ENCODE measurements around the gene PRR9. TPM values are rescaled to one million over a fixed set of nuclear protein-coding genes. Genes with fewer than 3 reads are reported as not detected.

PRR9 gene
- total RNA-seq, 2 experiments from 2014 or later, result not detected

DNA sequence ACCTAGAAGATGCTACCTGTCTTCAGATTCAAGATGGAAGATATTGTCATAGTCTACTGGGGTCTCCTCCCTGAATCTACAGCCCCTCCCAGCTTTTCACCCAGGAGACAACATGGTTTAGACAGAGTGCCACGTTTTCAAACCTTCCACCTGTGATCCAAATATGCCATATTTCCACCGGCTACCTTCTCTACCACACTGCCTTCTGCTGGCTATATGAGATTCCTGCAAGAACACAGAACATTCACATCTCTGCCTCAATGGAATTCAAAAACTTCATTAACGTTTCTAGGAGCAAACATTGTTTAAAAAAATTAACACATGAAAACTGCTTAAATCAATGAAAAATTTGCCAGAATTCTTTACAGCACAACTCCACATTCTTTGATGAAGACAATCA, 27.0 kb upstream of the PRR9 start:
- H3K4me2 ChIP-seq (ENCODE audit: low read length), result no peak overlapping the region
- intact Hi-C loops (cut with micrococcal nuclease; ENCODE audit: unreplicated experiment), result no loop called here
- H3K36me3 ChIP-seq (ENCODE audit: insufficient read depth, low read length), result no peaks in the 10 kb centered on the region
- no peaks in the 10 kb centered on the region for H4K20me1 ChIP-seq (ENCODE audit: insufficient read depth, low read length)
- no peaks in the 10 kb centered on the region for H3K4me1 ChIP-seq (ENCODE audit: insufficient read depth, low read length, poor library complexity, severe bottlenecking)
- BruUV-seq (replicated peaks), result no TSS peak
- H3K79me2 ChIP-seq (ENCODE audit: insufficient read depth, low read depth, low read length), result no peaks in the 10 kb centered on the region
- H3K9me2 ChIP-seq (ENCODE audit: insufficient read depth, low read length), result no peaks in the 10 kb centered on the region
- no peaks in the 10 kb centered on the region for H3K9me3 ChIP-seq (ENCODE audit: low read length)
- no peak overlapping the region for H2AFZ ChIP-seq (ENCODE audit: low read length)
- DNase-seq (ENCODE audit: low spot score), result no peak
- H3K4me3 ChIP-seq (ENCODE audit: low read depth, low read length, poor library complexity, severe bottlenecking), result no peak overlapping the region
- ChIA-PET POLR2A (no interaction called here), CTCF (ENCODE audit: unreplicated experiment) (no interaction called here)
- H3K27ac ChIP-seq (ENCODE audit: low read depth, low read length, poor library complexity, severe bottlenecking), result no peak overlapping the region
- TF ChIP-seq EZH2phosphoT487 (IDR thresholded peaks at IDR 0.05; ENCODE audit: borderline replicate concordance, low read depth, low read length), result no peak
- TF ChIP-seq, protein P1, sequence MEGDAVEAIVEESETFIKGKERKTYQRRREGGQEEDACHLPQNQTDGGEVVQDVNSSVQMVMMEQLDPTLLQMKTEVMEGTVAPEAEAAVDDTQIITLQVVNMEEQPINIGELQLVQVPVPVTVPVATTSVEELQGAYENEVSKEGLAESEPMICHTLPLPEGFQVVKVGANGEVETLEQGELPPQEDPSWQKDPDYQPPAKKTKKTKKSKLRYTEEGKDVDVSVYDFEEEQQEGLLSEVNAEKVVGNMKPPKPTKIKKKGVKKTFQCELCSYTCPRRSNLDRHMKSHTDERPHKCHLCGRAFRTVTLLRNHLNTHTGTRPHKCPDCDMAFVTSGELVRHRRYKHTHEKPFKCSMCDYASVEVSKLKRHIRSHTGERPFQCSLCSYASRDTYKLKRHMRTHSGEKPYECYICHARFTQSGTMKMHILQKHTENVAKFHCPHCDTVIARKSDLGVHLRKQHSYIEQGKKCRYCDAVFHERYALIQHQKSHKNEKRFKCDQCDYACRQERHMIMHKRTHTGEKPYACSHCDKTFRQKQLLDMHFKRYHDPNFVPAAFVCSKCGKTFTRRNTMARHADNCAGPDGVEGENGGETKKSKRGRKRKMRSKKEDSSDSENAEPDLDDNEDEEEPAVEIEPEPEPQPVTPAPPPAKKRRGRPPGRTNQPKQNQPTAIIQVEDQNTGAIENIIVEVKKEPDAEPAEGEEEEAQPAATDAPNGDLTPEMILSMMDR (conservative IDR thresholded peaks at IDR 0.05; ENCODE audit: low read length), result peak; percentile 55

- peak; percentile 12 for DNase-seq (ENCODE audit: low spot score)
Observed at GRCh38 chr1:153192697-153193096, 24.7 kb upstream of the PRR9 start.

DNA sequence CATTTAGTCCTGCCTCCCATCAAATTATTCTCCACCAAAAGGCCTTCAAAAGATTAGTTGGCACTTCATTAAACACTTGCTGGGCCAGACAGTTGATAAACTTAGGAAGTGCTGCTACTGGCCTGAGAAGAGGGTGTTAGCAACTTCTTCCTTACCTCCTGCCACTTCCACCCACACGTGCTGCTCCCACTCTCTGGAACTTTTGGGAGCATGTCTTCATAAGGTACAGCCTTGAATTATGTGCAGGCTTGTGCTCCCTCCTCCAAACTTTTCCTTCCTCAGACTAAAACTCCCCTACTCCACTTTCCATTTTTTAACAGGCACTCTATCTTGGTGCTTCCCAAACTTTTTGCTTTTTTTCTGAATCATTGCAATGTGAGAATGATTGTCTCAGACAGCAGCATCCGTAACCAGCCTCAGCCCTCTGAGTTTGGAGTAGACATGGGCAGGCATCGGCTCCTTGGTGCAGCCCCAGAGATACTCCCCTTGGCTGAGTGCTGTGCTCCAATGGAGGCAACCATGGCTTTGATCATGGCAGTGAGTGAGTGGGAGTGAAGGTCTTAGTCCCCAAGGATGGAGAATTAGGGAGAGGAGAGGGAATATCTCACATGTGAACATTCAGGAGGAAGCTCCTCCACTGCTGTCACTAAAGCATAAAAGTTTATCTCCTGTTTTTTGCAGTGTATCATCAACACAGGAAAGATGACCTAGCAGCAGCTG, 22.9 kb upstream of the PRR9 start:
- H3K36me3 ChIP-seq (ENCODE audit: insufficient read depth, low read length), result no peaks in the 10 kb centered on the region
- H4K20me1 ChIP-seq (ENCODE audit: insufficient read depth, low read length), result no peaks in the 10 kb centered on the region
- TF ChIP-seq, protein P1 (conservative IDR thresholded peaks at IDR 0.05; ENCODE audit: low read length), result no peak
- no peak for TF ChIP-seq EZH2phosphoT487 (IDR thresholded peaks at IDR 0.05; ENCODE audit: borderline replicate concordance, low read depth, low read length)
- H3K9me3 ChIP-seq (ENCODE audit: low read length), result no peaks in the 10 kb centered on the region
- ChIA-PET POLR2A (no interaction called here), CTCF (ENCODE audit: unreplicated experiment) (no interaction called here)
- H3K4me1 ChIP-seq (ENCODE audit: insufficient read depth, low read length, poor library complexity, severe bottlenecking), result no peaks in the 10 kb centered on the region
- H3K9me2 ChIP-seq (ENCODE audit: insufficient read depth, low read length), result no peaks in the 10 kb centered on the region
- H3K79me2 ChIP-seq (ENCODE audit: insufficient read depth, low read depth, low read length), result no peaks in the 10 kb centered on the region
- H3K4me2 ChIP-seq (ENCODE audit: low read length), result no peak overlapping the region
- no peak for DNase-seq (ENCODE audit: low spot score)
- BruUV-seq (replicated peaks), result no TSS peak
- intact Hi-C loops (cut with micrococcal nuclease; ENCODE audit: unreplicated experiment), result no loop called here
- H2AFZ ChIP-seq (ENCODE audit: low read length), result no peak overlapping the region
- H3K4me3 ChIP-seq (ENCODE audit: low read depth, low read length, poor library complexity, severe bottlenecking), result no peak overlapping the region
- H3K27ac ChIP-seq (ENCODE audit: low read depth, low read length, poor library complexity, severe bottlenecking), result no peak overlapping the region

More at GRCh38 chr1:153192697-153193096, 24.7 kb upstream of the PRR9 start:
- no peak overlapping the region for H3K4me2 ChIP-seq (ENCODE audit: low read length)
- no peaks in the 10 kb centered on the region for H3K9me3 ChIP-seq (ENCODE audit: low read length)
- no peaks in the 10 kb centered on the region for H3K79me2 ChIP-seq (ENCODE audit: insufficient read depth, low read depth, low read length)
- no peaks in the 10 kb centered on the region for H3K9me2 ChIP-seq (ENCODE audit: insufficient read depth, low read length)
- ChIA-PET CTCF (ENCODE audit: unreplicated experiment) (no interaction called here), POLR2A (interaction anchor here (1.1 kb wide), 1 partner anchor 22 kb away, joined by 3 read pairs; no protein-coding TSS in a partner anchor)
- no TSS peak for BruUV-seq (replicated peaks)
- H3K36me3 ChIP-seq (ENCODE audit: insufficient read depth, low read length), result no peaks in the 10 kb centered on the region
- no peaks in the 10 kb centered on the region for H3K4me1 ChIP-seq (ENCODE audit: insufficient read depth, low read length, poor library complexity, severe bottlenecking)
- H4K20me1 ChIP-seq (ENCODE audit: insufficient read depth, low read length), result no peaks in the 10 kb centered on the region
- intact Hi-C loops (cut with micrococcal nuclease; ENCODE audit: unreplicated experiment), result no loop called here
- no peak overlapping the region for H3K27ac ChIP-seq (ENCODE audit: low read depth, low read length, poor library complexity, severe bottlenecking)
- H3K4me3 ChIP-seq (ENCODE audit: low read depth, low read length, poor library complexity, severe bottlenecking), result no peak overlapping the region
- no peak for TF ChIP-seq EZH2phosphoT487 (IDR thresholded peaks at IDR 0.05; ENCODE audit: borderline replicate concordance, low read depth, low read length)
- TF ChIP-seq, protein P1 (conservative IDR thresholded peaks at IDR 0.05; ENCODE audit: low read length), result peak; percentile 68
- H2AFZ ChIP-seq (ENCODE audit: low read length), result no peak overlapping the region

All from OCI-LY7 (cell line).